GM18498 (cell line): ENCODE results near the gene FTCD.
"Not testable (repeated sequence)": the region's sequence is repeated elsewhere in the genome, so short reads cannot be mapped to it uniquely, and the experiment has no call there.

Source experiments
- ATAC-seq: cut with Tn5 transposase; IDR thresholded peaks from one replicate; pipeline ENCODE4 v1.9.1; 2021; ENCODE audit warnings: mild to moderate bottlenecking, moderate library complexity; ENCODE audit not compliant: unreplicated experiment

FTCD gene

DNA sequence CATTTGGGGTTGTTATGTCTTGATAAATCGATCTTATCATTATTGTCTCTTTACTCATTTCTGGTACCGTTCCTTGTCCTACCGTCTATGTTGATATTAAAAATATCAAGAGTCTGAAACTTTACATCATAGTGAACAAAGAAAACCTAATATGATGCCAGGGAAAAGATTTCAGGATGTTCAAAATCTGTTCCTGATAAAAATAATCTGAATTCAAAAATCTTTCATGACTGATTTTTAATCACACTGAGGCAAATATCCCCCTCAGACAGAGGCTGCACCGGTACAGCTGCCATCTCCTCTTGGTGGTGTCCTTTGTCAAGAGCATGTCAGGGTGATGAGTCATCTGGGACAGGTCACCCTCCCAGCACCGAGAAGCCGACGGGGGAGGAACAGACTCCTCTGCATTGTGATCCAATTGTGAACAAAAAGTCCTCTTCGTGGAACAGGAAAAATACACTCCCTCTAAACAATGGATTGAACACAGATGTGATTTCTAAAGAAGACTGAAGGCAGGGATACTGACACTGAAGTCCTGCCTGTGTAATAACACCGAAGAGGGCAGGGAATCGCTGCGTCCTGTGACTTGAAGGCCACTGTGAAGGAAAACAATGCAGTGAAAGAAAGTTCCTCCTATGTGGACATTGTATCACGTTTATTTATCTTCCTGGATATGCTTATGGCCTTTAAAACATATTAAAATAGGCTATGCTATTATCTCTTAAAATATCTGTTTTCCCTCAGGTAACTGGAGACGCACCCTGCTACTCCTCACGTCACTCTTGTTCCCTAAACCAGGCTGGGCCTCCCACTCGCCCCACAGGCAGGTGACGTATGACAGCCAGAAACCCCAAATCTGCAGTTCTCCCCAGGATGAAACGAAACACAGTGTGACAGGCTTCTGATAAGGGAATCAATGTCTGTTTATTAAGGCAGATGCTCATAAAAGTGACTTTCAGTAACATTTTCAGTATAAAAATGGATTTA lies 33.1 kb upstream of the FTCD start:
- ATAC-seq = no peak

DNA sequence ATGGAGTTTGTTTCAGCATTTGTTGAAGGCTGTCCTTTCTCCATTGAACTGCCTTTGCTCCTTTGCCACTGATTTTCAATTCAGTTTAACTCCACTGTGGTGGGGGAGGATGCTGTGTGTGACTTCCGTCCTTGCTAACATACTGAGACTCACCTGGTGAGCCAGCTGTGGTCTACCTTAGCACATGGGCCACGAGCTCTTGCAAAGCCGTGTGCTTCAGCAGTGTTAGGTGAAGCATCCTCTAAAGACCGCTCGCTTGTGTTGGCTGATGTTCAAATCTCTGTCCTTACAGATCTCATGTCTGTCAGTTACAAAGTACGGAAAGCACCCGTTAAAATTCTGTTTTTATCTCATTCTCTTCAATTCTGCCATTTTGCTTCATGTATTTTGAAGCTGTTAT lies 32.4 kb upstream of the FTCD start:
- ATAC-seq = no peak

DNA sequence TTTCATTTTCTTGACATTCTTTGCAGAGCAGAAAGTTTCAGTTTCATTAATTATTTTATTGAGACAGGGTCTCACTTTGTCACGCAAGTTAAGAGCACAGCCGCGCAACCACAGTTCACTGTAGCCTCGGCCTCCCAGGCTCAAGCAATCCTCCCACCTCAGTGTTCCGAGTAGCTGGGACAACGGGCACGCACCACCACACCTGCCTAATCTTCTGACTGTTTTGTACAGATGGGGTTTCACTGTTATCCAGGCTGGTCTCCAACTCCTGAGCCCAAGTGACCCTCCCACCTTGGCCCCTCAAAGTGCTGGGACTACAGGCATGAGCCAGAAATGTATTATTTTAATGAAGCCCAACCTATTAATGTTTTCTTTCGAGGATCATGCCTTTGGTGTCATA lies 31.9 kb upstream of the FTCD start:
- no peak for ATAC-seq

DNA sequence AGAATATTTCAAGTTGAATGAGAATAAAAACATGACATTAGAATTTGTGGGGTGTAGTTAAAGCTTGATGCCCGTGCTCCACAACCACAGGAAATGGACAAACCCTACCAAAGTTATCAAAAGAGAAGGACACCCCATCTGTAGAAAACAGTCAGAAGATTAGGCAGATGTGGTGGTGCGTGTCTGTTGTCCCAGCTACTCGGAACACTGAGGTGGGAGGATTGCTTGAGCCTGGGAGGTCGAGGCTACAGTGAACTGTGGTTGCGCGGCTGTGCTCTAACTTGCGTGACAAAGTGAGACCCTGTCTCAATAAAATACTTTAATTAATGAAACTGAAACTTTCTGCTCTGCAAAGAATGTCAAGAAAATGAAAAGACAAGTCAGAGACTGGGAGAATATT lies 30.3 kb upstream of the FTCD start:
- no peak for ATAC-seq

DNA sequence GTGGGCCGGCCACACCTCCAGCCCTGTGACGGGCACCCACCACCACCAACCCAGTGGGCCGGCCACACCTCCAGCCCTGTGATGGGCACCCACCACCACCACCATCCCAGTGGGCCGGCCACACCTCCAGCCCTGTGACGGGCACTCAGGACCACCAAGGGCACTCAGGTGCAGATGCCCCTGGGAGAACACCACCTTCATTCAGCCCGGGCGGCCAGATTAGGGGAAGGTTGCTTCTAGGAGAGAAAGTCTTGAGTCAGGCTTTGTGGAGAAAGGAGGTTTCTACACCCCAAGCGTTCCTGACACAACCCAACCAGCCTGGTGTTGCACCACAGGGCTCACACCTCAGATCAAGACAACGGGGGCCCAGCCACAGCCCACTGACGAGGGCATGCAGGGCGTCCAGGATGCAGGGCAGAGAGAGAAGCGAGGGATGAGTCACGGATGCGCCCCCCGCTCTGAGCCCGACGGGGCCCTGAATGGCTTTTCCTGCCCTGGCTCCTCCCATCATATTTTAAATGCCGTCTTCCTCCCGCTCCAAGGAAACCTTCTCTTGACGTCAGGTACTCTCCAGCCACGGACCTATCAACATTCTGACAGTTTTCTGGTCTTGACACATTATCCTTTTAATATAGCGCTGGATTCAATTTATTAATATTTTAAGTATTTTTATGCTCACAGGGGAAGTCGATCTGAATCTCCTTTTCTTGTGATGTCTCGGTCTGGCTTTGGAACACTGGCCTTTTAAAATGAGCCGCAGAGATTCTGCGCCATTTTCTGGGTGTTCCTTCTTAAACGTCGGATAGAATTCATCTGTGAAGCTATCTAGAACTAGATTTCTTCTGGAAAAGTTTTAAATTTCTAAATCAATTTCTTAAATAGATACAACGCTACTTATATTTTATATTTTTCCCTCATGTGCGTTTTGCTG lies 29.5 kb upstream of the FTCD start:
- ATAC-seq = no peak

DNA sequence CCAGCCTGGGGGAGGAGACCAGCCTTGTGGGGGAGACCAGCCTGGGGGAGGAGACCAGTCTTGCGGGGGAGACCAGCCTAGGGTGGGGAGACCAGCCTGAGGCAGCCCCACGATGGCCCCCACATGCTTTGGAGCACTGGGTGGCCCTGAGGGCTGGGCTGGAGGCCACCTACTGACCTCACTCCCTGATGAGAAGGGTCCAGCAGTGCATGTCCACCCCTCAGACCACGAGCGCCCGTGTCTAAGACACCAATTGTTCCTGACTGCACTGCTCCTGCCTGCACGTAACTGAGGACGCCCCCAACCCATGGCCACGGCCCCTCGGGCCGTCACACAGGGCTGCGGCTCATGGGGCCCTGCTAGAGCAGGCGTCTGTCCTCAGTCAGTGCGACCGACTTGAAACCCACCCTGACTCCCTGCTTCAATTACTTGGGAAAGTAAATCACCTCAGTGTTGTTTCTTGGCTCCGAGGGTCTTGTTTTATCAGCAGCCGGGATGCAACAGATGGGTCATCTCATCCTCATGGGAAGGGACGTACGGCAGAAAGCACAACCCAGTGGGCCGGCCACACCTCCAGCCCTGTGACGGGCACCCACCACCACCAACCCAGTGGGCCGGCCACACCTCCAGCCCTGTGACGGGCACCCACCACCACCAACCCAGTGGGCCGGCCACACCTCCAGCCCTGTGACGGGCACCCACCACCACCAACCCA lies 28.7 kb upstream of the FTCD start, which contains the start of gene SPATC1L:
SPATC1L (minus strand) TSS at position 550 of the 715 bp plus-strand sequence. CDS start 1,643 bp downstream, outside the sequence.
- ATAC-seq = no peak

DNA sequence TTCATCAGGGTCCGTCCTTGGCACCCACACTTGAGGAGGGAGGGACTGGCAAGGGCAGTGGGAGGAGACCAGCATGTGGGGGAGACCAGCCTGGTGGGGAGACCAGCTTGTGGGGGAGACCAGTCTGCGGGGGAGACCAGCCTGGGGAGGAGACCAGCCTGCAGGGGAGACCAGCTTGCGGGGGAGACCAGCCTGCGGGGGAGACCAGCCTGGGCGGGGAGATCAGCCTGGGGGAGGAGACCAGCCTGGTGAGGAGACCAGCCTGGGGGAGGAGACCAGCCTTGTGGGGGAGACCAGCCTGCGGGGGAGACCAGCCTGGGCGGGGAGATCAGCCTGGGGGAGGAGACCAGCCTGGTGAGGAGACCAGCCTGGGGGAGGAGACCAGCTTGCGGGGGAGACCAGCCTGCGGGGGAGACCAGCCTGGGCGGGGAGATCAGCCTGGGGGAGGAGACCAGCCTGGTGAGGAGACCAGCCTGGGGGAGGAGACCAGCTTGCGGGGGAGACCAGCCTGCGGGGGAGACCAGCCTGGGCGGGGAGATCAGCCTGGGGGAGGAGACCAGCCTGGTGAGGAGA lies 28.0 kb upstream of the FTCD start:
- ATAC-seq = not testable (repeated sequence)

DNA sequence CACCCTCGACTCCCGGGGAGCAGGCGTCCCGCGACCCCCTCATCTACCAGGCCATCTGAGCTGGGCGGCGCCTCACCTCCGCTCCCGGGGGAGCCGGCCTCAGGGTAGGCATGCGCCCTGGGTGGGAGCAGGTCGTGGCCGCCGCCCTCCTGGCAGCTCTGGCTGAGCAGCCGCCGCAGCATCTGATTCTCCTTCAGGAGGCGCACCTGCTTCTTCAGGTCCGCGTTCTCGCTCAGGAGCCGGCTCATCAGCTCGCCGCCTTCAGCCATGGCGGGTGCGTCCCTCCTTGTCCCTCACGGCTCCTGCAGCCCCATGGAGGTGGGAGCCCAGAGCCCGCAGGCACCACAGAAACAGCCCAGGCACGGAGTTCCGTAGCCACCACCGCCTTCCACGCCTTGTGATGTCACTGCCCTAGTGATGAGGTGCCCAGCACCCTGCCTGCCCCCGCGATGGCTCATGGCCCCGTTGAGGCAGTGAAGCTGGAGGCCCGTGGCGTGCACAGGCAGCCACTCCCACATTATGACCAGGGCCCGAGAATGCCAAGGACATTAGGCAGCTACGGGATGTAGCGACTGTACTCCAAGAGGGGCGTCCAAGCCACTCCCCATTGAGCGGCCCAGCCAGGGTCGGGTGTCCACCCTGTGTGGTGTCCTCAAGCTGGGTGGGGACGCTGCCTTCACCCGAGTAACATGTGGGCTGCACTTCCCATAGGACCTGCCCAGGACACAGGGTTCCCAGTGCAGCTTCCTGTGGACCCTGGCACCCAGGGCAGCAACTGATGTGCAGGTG lies 27.4 kb upstream of the FTCD start:
- ATAC-seq = no peak

DNA sequence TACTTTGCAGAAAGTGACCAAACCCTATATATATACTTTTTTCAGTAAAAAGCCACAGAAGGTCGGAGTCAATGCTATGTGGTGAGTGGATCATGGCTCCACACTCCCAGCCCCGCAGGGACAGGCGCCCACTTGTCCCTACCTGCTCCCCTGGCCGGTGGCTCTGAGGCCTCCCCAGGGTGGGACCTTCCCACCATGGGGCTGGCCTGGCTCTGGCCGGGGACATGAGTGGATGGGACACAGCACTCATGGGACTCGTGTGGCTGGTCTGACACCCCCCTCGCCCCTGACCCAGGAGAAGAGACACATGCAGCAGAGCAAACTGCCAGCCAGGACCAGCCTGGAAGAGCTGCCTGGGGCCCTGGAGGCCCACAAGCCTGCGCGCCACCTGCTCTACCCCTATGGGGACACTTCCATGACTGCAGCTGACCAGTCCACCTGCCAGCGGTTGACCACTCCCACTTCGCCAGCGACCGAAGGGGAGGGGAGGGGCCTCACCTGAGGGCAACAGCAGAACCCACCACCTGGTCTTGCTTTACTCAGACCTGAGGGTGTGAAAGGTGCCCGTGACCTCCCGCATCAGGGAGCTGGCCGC lies 26.7 kb upstream of the FTCD start:
- ATAC-seq = no peak

DNA sequence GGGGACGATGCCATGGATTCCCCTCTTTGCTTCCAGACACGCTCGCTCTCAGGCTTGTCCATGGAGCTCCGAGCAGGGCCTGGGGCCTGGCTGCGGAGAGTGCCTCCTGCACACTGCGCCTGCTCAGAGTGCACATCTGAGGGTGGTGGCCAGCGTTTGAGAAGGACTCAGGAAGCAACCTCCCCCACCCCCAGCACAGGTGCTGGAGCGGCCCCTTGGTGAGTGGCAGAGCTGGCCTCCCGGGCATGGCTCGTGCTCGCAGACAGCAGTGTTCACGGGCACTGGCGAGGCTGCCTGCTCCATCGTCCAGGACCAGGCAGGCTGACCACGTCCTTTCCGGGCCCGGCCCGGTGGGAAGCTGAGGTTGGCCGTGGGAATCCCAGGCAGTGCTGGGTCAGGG lies 26.1 kb upstream of the FTCD start:
- no peak for ATAC-seq

DNA sequence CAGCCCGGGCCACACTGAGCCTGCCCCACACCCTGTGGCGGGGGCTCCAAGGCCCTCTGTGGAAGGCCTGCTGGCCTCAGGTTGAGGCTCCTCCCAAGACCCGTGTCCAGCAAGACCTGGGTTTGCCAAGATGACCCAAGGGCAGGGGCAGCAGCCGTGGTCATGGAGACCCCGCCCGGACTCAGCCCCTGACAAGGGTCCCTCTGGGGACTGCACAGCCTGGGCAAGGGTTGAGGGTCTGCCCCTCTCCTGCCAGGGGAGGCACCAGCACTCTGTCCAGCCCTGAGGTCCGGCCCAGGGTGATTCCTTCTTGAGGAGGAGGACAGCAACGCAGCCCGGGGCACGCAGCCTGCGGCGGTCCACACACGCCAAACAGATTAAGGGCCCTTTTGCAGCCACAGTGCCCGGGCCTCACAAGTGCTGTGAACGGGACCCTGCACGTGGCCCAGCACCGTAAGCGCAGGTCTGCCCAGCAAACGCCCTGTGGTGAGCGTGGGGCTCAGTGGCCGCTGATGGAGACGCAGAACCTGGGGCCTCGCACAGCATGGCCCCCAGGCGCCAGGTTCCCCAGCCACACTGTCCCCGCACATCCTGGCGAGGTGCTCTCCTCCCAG lies 25.5 kb upstream of the FTCD start:
- no peak for ATAC-seq

DNA sequence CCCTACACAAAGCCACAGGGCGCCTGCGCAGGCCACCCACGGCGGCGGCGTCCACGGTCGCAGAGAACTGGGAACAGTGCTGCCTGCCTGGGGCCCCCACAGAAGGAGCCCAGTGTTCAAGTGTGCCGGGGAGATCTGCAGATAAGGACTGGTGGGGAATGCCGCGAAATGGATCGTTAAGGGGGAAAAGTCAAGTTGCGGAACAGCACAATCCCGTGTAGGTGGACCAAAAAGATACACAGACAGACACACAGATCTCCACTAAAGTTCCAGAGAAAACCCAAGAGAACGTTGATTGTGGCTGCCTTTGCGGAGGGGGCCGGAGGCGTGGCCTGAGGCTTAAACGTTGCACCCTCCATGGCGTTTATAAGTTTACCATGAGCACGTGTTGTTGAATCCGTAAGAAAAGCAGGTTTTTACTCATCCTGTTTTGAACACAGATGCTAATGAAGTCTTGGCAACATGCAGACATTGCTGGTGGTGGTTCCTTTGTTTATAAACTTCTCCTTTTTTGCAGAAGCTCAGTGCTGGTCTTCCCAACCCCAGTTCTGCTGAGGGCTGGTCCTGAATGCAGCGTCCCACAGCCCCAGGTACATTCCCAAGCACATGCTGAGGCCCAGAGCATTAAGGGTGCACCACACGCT lies 24.8 kb upstream of the FTCD start:
- no peak for ATAC-seq

DNA sequence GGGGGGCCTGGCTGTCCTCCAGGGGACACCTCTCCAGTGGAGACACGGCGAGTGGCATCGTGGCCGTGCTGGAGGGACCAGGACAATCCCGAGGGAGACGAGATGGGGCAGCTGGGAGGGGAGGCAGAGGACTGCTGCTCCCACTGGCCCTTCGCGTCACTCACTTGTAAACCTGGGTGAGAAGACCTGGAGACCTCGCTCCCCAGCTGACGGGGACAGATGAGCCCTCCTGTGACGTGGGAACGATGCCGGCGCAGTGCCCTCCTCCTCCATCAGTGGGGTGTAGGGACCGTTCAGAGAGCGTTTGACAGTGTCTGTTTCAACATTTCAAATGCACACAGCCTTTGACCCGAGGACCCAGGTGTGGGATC lies 24.3 kb upstream of the FTCD start:
- no peak for ATAC-seq

DNA sequence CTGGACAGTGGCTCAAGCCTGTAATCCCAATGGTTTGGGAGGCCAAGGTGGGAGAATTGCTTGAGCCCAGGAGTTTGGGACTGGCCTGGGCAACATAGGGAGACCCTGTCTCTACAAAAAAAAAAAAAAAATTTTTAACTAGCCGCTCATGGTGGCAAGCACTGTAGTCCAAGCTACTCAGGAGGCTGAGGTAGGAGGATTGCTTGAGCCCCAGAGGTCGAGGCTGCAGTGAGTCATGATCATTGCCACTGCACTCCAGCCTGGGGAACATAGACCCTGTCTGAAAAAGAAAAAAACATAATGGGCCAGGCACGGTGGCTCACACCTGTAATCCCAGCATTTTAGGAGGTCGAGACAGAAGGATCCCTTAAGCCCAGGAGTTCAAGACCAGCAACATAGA lies 23.6 kb upstream of the FTCD start:
- ATAC-seq = no peak

DNA sequence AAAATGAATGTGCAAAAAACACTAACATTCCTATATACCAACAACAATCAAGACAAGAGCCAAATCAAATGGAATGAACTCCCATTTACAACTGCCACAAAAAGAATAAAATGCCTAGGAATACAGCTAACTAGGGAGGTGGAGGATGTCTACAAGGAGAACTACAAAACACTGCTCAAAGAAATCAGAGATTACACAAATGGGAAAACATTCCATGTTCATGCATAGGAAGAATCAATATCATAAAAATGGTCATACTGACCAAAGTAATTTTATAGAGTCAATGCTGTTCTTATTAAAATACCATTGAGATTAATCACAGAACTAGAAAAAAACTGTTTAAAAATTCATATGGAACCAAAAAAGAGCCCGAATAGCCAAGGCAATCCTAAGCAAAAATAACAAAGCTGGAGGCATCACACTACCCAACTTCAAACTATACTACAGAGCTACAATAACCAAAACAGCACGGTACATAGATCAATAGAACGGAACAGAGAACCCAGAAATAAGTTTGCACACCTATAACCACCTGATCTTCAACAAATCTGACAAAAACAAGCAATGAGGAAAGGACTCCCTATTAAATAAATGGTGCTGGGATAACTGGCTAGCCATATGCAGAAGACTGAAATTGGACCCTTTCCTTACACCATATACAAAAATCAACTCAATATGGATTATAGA lies 21.2 kb upstream of the FTCD start:
- ATAC-seq = not testable (repeated sequence)

DNA sequence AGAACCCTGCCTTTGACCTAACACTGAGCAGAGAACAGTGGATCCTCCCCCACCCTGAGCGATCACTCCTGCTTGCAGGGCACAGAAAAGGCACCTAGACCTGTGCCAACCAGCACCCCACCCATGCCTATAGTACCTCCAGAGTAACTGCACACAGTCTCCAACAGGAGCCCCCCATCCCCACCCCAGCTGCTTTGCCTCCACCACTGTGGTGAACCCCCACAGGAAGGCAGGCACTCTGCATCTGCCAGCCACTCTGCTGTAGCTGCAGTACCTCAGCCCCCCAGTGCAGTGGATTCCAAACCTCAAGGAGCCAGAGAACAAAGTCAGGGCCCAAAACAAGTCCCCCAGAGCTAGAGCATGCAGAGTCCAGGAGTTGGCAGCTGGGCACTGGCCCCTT lies 18.2 kb upstream of the FTCD start:
- ATAC-seq = no peak

DNA sequence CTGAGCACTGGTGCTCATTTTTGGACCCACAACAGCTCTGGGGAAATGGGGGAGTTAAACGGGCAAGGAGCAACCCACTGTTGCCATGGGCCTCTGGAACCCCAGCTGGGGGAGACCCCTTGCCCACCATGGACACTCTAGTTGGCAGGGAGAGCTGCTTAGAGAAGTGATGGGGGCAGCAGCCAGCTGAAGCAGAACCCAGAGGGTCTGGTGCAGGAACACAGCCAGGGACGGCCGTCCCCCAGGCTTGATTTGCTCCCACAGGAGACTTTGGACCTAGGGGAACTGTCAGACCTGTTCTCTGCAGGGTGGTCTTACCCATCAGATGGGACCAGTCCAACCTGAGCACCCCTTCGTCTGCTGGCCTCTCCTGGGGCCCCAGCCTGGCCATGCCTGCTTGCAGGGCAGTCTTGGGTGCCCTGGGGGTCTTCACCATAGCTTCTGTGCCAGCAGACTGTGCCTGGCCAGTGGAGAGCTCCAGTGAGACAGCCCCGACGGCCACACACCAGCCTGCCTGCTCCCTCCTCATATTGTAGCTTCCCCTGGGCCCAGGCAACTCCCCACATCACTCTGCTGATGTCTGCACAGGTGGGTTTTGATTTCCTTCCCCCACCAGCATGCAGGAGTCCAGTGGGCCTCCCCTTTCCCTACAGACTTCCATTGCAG lies 17.6 kb upstream of the FTCD start:
- ATAC-seq = no peak
